GM19351 (cell line): ENCODE data around the gene INTS4.
A peak's percentile ranks its signal among the peaks of the same experiment; 100 is the strongest.
"Not testable (repeated sequence)": the region's sequence is repeated elsewhere in the genome, so short reads cannot be mapped to it uniquely, and the experiment has no call there.

Experiments used
- ATAC-seq: cut with Tn5 transposase; IDR thresholded peaks from one replicate; pipeline ENCODE4 v1.9.1; 2021; ENCODE audit warnings: mild to moderate bottlenecking, moderate library complexity; ENCODE audit not compliant: unreplicated experiment

INTS4 gene

GRCh38 chr11:77994434-77995362 lies at the start of gene INTS4:
INTS4 (minus strand) TSS chr11:77994668; CDS start chr11:77994643, 25 bp downstream.
- peak; percentile 100 for ATAC-seq

- ATAC-seq, result no peak
Measured at GRCh38 chr11:78041843-78042440, 47.5 kb upstream of the INTS4 start.

GRCh38 chr11:78041380-78041719 lies 46.9 kb upstream of the INTS4 start:
- not testable (repeated sequence) for ATAC-seq

- ATAC-seq, result no peak
Measured at GRCh38 chr11:78040691-78041379, 46.4 kb upstream of the INTS4 start.

GRCh38 chr11:78039919-78040671 lies 45.6 kb upstream of the INTS4 start:
- ATAC-seq, result peak; percentile 75

- no peak for ATAC-seq
Measured at GRCh38 chr11:78039391-78039918, 45.0 kb upstream of the INTS4 start.

- no peak for ATAC-seq
Measured at GRCh38 chr11:78038697-78039313, 44.3 kb upstream of the INTS4 start.

GRCh38 chr11:78037825-78038620 lies 43.6 kb upstream of the INTS4 start:
- no peak for ATAC-seq

GRCh38 chr11:78037056-78037455 lies 42.6 kb upstream of the INTS4 start:
- no peak for ATAC-seq

GRCh38 chr11:78036313-78036712 lies 41.8 kb upstream of the INTS4 start:
- ATAC-seq, result no peak

GRCh38 chr11:78034623-78035022 lies 40.2 kb upstream of the INTS4 start:
- no peak for ATAC-seq

GRCh38 chr11:78033040-78033439 lies 38.6 kb upstream of the INTS4 start:
- no peak for ATAC-seq

GRCh38 chr11:78032090-78032489 lies 37.6 kb upstream of the INTS4 start:
- ATAC-seq, result no peak

GRCh38 chr11:78031629-78032028 lies 37.2 kb upstream of the INTS4 start:
- peak; percentile 95 for ATAC-seq

- ATAC-seq, result no peak
Measured at GRCh38 chr11:78030429-78031325, 36.2 kb upstream of the INTS4 start.

GRCh38 chr11:78028423-78028822 lies 34.0 kb upstream of the INTS4 start:
- ATAC-seq, result not testable (repeated sequence)

- ATAC-seq, result no peak
Measured at GRCh38 chr11:78027759-78028158, 33.3 kb upstream of the INTS4 start.

- ATAC-seq, result no peak
Measured at GRCh38 chr11:78025378-78025777, 30.9 kb upstream of the INTS4 start.
